Adrenal gland (tissue), 5 donors: ENCODE data around the gene STMN1.

Source experiments
- POLR2A ChIP-seq, 2 donors: fragments of 450-650 bp; IDR thresholded peaks; one replicate each; pipeline ENCODE4 v1.6.1; 2017; ENCODE audit warnings: antibody characterized with exemption in 2 of 2, mild to moderate bottlenecking in 2 of 2, moderate library complexity in 1 of 2
- TF ChIP-seq, protein P1 (sequence below), 6 experiments: fragments of 450-650 bp in 4 of 6; fragments of 200-600 bp in 2 of 6; sonication (generic) in 1 of 6; IDR thresholded peaks; 1 replicate in 5 of 6; 2 replicates in 1 of 6; pipeline versions ENCODE4 v1.5.1 to v1.8.0; 2016 to 2021; ENCODE audit warnings: antibody characterized with exemption in 6 of 6, mild to moderate bottlenecking in 2 of 6, moderate library complexity in 1 of 6
- donor health status: DM: no; HTN: no; CAD: no.

DNA sequence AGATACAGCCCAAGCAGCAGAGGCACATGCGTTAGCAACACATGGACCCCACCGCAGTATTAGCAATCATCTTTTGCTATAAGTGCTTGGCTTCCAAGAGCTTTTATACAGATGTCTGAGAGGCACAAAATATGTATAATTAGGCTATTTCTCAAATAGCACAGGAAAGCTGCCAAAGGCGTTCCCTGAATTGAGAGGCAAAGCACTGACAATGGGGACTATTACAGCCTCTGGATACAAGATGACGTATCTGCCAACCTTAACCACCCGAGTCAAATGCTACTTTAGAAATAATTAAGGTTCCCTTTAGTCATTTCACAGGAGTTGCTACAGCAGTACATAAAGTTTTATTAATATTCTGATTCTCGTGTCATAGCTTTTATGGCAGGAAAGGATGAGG is 6.4 kb downstream of the STMN1 start:
- TF ChIP-seq, protein P1, sequence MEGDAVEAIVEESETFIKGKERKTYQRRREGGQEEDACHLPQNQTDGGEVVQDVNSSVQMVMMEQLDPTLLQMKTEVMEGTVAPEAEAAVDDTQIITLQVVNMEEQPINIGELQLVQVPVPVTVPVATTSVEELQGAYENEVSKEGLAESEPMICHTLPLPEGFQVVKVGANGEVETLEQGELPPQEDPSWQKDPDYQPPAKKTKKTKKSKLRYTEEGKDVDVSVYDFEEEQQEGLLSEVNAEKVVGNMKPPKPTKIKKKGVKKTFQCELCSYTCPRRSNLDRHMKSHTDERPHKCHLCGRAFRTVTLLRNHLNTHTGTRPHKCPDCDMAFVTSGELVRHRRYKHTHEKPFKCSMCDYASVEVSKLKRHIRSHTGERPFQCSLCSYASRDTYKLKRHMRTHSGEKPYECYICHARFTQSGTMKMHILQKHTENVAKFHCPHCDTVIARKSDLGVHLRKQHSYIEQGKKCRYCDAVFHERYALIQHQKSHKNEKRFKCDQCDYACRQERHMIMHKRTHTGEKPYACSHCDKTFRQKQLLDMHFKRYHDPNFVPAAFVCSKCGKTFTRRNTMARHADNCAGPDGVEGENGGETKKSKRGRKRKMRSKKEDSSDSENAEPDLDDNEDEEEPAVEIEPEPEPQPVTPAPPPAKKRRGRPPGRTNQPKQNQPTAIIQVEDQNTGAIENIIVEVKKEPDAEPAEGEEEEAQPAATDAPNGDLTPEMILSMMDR (IDR thresholded peaks at IDR 0.05) = no peak
- TF ChIP-seq POLR2A (IDR thresholded peaks at IDR 0.05) = no peak
